ENCODE measurements around the gene RNF138. TPM values are rescaled to one million over a fixed set of nuclear protein-coding genes. Genes with fewer than 3 reads are reported as not detected.
"Not testable (repeated sequence)": the region's sequence is repeated elsewhere in the genome, so short reads cannot be mapped to it uniquely, and the experiment has no call there.

The RNF138 gene
- total and polyA plus RNA-seq, 3 donors from 2014 or later = 121 to 295 (median 190) TPM

DNA sequence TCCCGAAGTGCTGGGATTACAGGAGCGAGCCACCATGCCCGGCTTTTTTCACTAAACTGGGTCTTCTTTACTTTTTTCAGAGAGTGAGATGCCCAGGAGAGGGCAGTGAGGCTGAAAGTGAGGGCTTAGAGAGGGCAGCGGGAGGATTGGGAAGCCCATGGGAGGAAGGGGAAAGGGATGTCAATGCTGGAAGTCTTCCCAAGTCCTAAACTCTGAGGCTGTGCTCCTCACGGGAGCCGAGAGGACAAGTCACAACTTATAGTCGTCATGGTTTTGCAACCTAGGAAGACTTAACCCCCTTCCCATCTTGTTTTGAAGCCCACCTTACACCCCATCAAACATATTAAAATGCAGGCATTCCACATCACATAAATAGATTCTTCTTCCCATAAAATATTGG, 83.0 kb downstream of the RNF138 start:
- no peaks in the 10 kb centered on the region for H3K4me1 ChIP-seq
- TF ChIP-seq, protein P1, sequence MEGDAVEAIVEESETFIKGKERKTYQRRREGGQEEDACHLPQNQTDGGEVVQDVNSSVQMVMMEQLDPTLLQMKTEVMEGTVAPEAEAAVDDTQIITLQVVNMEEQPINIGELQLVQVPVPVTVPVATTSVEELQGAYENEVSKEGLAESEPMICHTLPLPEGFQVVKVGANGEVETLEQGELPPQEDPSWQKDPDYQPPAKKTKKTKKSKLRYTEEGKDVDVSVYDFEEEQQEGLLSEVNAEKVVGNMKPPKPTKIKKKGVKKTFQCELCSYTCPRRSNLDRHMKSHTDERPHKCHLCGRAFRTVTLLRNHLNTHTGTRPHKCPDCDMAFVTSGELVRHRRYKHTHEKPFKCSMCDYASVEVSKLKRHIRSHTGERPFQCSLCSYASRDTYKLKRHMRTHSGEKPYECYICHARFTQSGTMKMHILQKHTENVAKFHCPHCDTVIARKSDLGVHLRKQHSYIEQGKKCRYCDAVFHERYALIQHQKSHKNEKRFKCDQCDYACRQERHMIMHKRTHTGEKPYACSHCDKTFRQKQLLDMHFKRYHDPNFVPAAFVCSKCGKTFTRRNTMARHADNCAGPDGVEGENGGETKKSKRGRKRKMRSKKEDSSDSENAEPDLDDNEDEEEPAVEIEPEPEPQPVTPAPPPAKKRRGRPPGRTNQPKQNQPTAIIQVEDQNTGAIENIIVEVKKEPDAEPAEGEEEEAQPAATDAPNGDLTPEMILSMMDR (IDR thresholded peaks at IDR 0.05) = no peak
- no peak for TF ChIP-seq POLR2A (IDR thresholded peaks at IDR 0.05)
- H3K36me3 ChIP-seq (ENCODE audit: low read depth, missing control alignments) = no peaks in the 10 kb centered on the region
- DNase-seq = no peak
- 85 to 89% methylated on average over 7 of the region's 7 CpGs for WGBS, 2 donors
- no peak overlapping the region for H3K4me3 ChIP-seq
- intact Hi-C loops (cut with DNase I; ENCODE audit: low total_unique reads) = no loop called here
- H3K9me3 ChIP-seq = no peaks in the 10 kb centered on the region
- no peak overlapping the region for H3K27ac ChIP-seq
- H3K27me3 ChIP-seq = no peaks in the 10 kb centered on the region

DNA sequence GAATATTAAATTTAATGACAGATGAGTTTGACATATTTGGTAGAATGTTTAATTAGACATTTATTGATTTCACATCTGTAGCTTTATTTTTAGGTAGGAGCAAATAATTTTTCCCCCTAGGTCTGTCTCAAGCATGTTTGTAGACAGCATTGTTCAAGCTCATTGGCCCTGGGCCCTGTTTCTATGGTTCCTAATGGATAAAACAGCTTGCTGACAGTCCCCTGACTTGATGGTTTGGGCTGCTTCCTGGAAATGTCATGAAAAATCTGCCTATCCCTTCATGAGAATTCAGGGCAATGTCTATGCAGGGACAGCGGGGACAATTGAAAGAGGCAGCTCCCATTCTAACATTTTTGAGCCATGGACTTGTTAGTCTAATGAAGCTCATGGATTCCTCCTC, 83.6 kb downstream of the RNF138 start:
- Histone ChIP-seq H3K27me3 (no peaks in the 10 kb centered on the region), H3K36me3 (ENCODE audit: low read depth, missing control alignments) (no peaks in the 10 kb centered on the region), H3K4me1 (no peaks in the 10 kb centered on the region), H3K4me3 (no peak overlapping the region), H3K27ac (no peak overlapping the region), H3K9me3 (no peaks in the 10 kb centered on the region)
- no peak for DNase-seq
- intact Hi-C loops (cut with DNase I; ENCODE audit: low total_unique reads) = no loop called here
- no peak for TF ChIP-seq POLR2A (IDR thresholded peaks at IDR 0.05)
- TF ChIP-seq, protein P1 (IDR thresholded peaks at IDR 0.05) = no peak
- WGBS, 2 donors = 90 to 100% methylated on average over 1 of the region's 1 CpG

DNA sequence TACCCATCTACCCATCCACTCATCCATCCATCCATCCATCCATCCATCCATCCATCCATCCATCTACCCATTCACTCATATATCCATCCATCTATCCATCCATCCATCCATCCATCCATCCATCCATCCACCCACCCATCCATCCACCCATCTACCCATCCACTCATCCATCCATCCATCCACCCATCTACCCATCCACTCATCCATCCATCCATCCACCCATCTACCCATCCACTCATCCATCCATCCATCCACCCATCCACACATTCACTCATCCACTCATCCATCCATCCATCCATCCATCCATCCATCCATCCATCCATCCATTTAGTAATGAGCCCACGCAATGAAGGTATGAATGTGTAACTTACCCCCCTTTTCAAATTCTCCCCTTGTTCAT, 85.1 kb downstream of the RNF138 start:
- not testable (repeated sequence) for H3K4me1 ChIP-seq

DNA sequence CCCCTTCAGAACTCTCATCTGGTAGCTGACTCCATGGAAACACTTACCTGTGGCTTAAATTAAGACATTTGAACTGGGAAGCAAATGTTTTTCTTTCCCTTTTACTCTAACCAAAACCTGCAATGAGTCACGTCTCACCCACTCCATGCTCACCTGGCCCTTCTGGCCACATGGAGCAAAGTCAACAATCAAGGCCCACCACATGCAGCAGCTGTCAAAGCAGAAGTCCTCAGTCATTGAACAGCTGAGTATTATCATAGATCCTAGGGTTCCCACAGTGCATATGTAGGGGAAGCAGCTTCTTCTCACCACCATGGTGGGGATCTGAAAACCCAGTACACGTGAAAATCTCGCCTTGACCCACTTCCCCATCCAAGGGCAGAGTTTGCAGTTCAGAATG, 85.9 kb downstream of the RNF138 start:
- Histone ChIP-seq H3K27me3 (no peaks in the 10 kb centered on the region), H3K36me3 (ENCODE audit: low read depth, missing control alignments) (no peaks in the 10 kb centered on the region), H3K27ac (no peak overlapping the region), H3K4me3 (no peak overlapping the region), H3K4me1 (no peaks in the 10 kb centered on the region), H3K9me3 (no peaks in the 10 kb centered on the region)
- no peak for DNase-seq
- 80 to 94% methylated on average over 2 to 3 of the region's 3 CpGs for WGBS, 2 donors
- intact Hi-C loops (cut with DNase I; ENCODE audit: low total_unique reads) = no loop called here
- no peak for TF ChIP-seq POLR2A (IDR thresholded peaks at IDR 0.05)
- TF ChIP-seq, protein P1 (IDR thresholded peaks at IDR 0.05) = no peak

More for the DNA sequence above, 85.1 kb downstream of the RNF138 start:
- H3K9me3 ChIP-seq; intact Hi-C loops (cut with DNase I; ENCODE audit: low total_unique reads); H3K27ac ChIP-seq; H3K4me3 ChIP-seq; H3K27me3 ChIP-seq; H3K36me3 ChIP-seq (ENCODE audit: low read depth, missing control alignments); DNase-seq: not testable (repeated sequence)
- WGBS, 2 donors = 89 to 100% methylated on average over 1 of the region's 1 CpG

Small RNA genes within 50 kb of the gene (small RNA-seq; reads per million reads assigned to genes)
- 0.09 to 0.46 reads per million in 2 donors for gene RNA5SP453

Other genes with a start within 250 kb of the RNF138 start
- gene TRAPPC8, start 148.7 kb upstream of the RNF138 start, total RNA-seq = 10 to 100 TPM; 59.0 to 85.0 TPM
- 80.0 TPM for gene TRAPPC8, start 148.7 kb upstream of the RNF138 start, polyA plus RNA-seq (ENCODE audit: insufficient read depth, low read depth, low replicate concordance)
- gene RNF125, start 73.0 kb upstream of the RNF138 start, total RNA-seq = 1 to 10 TPM; 1.9 to 2.0 TPM
- gene RNF125, start 73.0 kb upstream of the RNF138 start, polyA plus RNA-seq (ENCODE audit: insufficient read depth, low read depth, low replicate concordance) = 9.1 TPM
- under 1 TPM; 0.19 to 0.39 TPM for gene MEP1B, start 98.2 kb downstream of the RNF138 start, total RNA-seq
- 0.78 TPM for gene MEP1B, start 98.2 kb downstream of the RNF138 start, polyA plus RNA-seq (ENCODE audit: insufficient read depth, low read depth, low replicate concordance)